Right lobe of liver (tissue), 6 donors: ENCODE results near the gene PBOV1. TPM values are rescaled to one million over a fixed set of nuclear protein-coding genes. Genes with fewer than 3 reads are reported as not detected.

Source experiments
- ATAC-seq, 4 donors: fragments of 200-7000 bp; cut with Tn5 transposase; one replicate each; pipeline ENCODE4 v1.9.1; 2020; ENCODE audit warnings: mild to moderate bottlenecking in 4 of 4, moderate library complexity in 4 of 4
- DNase-seq, 3 donors: peaks; one replicate each; pipeline ENCODE4 v3.0.0-alpha.2; 2020
- H3K27ac ChIP-seq, 3 donors: fragments of 200-600 bp; one replicate each; pipeline ENCODE4 v1.8.0; 2022
- H3K27me3 ChIP-seq, 2 donors: fragments of 200-600 bp; one replicate each; pipeline ENCODE4 v1.8.0; 2022
- H3K36me3 ChIP-seq, 4 donors: fragments of 200-600 bp; sonication (generic) in 1 of 4; one replicate each; pipeline versions ENCODE4 v1.5.1 to v1.8.0; 2017 to 2022; ENCODE audit warnings: control low read depth in 1 of 4
- H3K4me1 ChIP-seq, 4 donors: fragments of 200-600 bp; sonication (generic) in 1 of 4; one replicate each; pipeline versions ENCODE4 v1.5.1 to v1.8.0; 2017 to 2022; ENCODE audit warnings: control low read depth in 1 of 4
- H3K4me3 ChIP-seq, 3 donors: fragments of 200-600 bp; one replicate each; pipeline ENCODE4 v1.8.0; 2022
- H3K9me3 ChIP-seq, 4 donors: fragments of 200-600 bp; sonication (generic) in 1 of 4; one replicate each; pipeline versions ENCODE4 v1.5.1 to v1.8.0; 2017 to 2022; ENCODE audit warnings: control low read depth in 1 of 4
- POLR2A ChIP-seq: fragments of 450-650 bp; IDR thresholded peaks from one replicate; pipeline ENCODE4 v1.6.1; 2017; ENCODE audit warnings: antibody characterized with exemption, mild to moderate bottlenecking
- WGBS: methylation state at CpG from one replicate; pipeline ENCODE4 v1.1.6; 2018; ENCODE audit warnings: low coverage, low lambda C conversion rate; ENCODE audit not compliant: insufficient coverage; ENCODE audit errors: missing lambda C conversion rate; 5-methylcytosine and 5-hydroxymethylcytosine counted together
- intact Hi-C, 2 donors: fragments of 100-400 bp; cut with DNase I; formaldehyde crosslinking; loops; one replicate each; pipeline versions ENCODE4 v1.11.2 to v1.14.1; 2022
- total RNA-seq, 6 experiments: library from RNA; depleted of rRNA in 2 of 6; stranded (reverse); fragments of >200 nt in 2 of 6; fragmentation: NEBNext Ultra II Directional in 3 of 6; extraction: Animal tissue kit (Norgen Biotek cat#: 25700) in 3 of 6; gene quantifications; one replicate each; pipeline versions ENCODE4 v1.1.0 to v1.2.4, GENCODE V29; 2016 to 2023
- TF ChIP-seq, protein P1 (sequence below), 4 donors: fragments of 200-600 bp in 3 of 4; fragments of 450-650 bp in 1 of 4; IDR thresholded peaks; one replicate each; pipeline versions ENCODE4 v1.5.1 to v1.8.0; 2016 to 2022; ENCODE audit warnings: antibody characterized with exemption in 4 of 4, mild to moderate bottlenecking in 2 of 4
- donor health status: DM: no; HTN: yes; CAD: no.
- donor health status: DM: no; HTN: no; CAD: no.
- donor health status: DM: no; HTN: no; CAD: no.
- donor health status: DM: no; HTN: yes; CAD: no.
- donor health status: DM: no; HTN: yes; CAD: no.

Gene PBOV1
- total RNA-seq, 6 experiments from 2014 or later = not detected

DNA sequence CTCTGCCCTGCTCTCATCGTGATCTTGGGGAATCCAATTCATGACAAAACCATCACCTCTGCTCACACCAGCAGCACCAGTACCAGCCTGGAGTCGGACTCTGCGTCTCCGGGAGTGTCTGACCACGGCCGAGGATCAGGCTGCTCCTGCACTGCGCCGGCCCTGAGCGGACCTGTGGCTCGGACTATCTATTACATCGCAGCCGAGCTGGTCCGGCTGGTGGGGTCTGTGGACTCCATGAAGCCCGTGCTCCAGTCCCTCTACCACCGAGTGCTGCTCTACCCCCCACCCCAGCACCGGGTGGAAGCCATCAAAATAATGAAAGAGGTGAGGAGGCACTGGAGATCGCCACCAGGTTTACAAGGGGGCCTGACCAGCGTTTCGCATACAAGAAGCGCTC, 37.2 kb upstream of the PBOV1 start:
- Histone ChIP-seq H3K27ac (no peak overlapping the region), H3K9me3 (no peaks in the 10 kb centered on the region), H3K27me3 (no peaks in the 10 kb centered on the region), H3K36me3 (no peaks in the 10 kb centered on the region), H3K4me1 (peaks cover 0 to 27% (median 4%) of the 10 kb centered on the region in 4 donors), H3K4me3 (no peak overlapping the region)
- intact Hi-C loops = no loop called here
- ATAC-seq (peak in 1 of 4 donors; percentile 30), DNase-seq (no peak)
- no peak for TF ChIP-seq POLR2A
- TF ChIP-seq, protein P1, sequence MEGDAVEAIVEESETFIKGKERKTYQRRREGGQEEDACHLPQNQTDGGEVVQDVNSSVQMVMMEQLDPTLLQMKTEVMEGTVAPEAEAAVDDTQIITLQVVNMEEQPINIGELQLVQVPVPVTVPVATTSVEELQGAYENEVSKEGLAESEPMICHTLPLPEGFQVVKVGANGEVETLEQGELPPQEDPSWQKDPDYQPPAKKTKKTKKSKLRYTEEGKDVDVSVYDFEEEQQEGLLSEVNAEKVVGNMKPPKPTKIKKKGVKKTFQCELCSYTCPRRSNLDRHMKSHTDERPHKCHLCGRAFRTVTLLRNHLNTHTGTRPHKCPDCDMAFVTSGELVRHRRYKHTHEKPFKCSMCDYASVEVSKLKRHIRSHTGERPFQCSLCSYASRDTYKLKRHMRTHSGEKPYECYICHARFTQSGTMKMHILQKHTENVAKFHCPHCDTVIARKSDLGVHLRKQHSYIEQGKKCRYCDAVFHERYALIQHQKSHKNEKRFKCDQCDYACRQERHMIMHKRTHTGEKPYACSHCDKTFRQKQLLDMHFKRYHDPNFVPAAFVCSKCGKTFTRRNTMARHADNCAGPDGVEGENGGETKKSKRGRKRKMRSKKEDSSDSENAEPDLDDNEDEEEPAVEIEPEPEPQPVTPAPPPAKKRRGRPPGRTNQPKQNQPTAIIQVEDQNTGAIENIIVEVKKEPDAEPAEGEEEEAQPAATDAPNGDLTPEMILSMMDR (IDR thresholded peaks at IDR 0.05) = no peak
- 91% methylated on average over 9 of the region's 20 CpGs for WGBS

DNA sequence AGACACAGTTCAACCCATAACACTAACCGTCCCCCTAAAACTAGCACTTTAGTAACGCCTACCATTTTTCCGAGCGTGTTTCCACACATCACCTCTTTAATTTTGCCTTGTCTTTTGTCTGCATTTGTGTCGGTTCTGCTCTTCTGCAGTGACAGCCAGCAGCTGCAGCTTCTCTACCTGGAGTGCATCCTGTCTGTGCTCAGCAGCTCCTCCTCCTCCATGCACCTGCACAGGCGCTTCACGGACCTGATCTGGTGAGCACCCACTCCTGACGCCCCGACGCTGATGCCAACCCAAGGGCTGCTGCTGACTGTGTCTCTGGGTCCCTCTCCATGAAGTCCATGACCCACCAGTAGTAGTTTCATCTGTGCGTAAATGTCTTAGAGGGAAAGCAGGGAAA, 35.4 kb upstream of the PBOV1 start:
- 94% methylated on average over 7 of the region's 11 CpGs for WGBS
- intact Hi-C loops = no loop called here
- Histone ChIP-seq H3K4me3 (no peak overlapping the region), H3K36me3 (no peaks in the 10 kb centered on the region), H3K27ac (no peak overlapping the region), H3K4me1 (peaks cover 0 to 22% (median 4%) of the 10 kb centered on the region in 4 donors), H3K9me3 (no peaks in the 10 kb centered on the region), H3K27me3 (no peaks in the 10 kb centered on the region)
- no peak for ATAC-seq
- TF ChIP-seq POLR2A = no peak
- TF ChIP-seq, protein P1 (IDR thresholded peaks at IDR 0.05) = no peak
- DNase-seq = no peak

DNA sequence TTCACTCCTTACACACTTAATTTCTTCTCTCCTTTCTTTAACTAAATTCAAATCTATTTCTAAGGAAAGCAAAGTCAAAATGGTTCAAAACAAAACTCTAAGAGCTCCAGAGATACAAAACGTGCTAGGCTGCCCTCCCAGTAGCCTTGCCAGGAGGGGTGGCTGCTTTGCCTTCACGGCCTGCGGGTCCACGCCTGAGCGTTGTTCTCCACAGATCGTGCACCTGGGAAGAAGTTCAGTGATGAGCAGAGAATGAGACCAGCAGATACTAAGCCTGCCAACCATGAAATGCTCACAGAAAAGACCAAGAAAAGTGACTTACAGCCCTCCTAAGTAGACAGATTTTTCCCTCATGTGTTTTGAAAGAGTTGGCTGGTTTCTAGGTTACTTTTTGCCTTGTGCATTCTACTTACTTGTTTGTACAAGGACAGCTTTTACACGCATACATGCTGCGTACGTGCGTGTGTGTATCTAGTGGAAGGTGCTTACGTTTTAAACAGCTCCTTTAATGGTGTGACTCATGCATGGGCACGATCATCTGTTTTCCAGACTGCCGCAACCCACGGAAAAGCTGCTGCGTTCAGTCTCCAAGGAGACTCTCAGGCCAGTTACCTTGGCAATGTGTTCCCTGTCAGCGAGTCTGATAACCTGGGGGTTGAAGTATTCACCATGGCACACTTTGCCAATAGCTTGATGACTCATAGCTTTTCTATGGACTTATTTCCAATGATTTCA, 32.4 kb upstream of the PBOV1 start:
- H3K36me3 ChIP-seq = no peaks in the 10 kb centered on the region

DNA sequence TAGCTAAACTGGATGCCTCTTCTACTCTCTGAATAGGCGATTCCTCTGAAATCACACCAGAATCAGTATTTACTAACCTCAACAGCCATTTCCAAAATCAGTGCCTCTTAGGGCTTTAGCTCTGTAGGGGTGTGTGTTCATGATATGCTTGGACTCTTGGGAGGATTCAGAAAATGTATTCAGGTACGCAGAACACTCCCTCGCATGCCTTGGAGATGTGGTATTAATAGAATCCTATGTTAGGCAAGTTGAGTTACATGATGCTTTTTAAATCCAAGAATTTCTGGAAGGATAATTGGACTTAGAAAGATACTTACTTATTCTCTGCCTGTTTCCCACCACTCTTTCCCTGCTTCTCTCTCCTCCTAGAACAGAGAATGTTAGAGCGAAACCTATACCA, 31.8 kb upstream of the PBOV1 start:
- WGBS = 89% methylated on average over 4 of the region's 4 CpGs
- H3K27ac ChIP-seq = no peak overlapping the region
- DNase-seq = no peak
- no peaks in the 10 kb centered on the region for H3K9me3 ChIP-seq
- no peaks in the 10 kb centered on the region for H3K4me1 ChIP-seq
- no peak for ATAC-seq
- no peaks in the 10 kb centered on the region for H3K36me3 ChIP-seq
- TF ChIP-seq POLR2A = no peak
- TF ChIP-seq, protein P1 (IDR thresholded peaks at IDR 0.05) = no peak
- intact Hi-C loops = no loop called here
- H3K4me3 ChIP-seq = no peak overlapping the region
- H3K27me3 ChIP-seq = no peaks in the 10 kb centered on the region

More for the DNA sequence above, 32.4 kb upstream of the PBOV1 start:
- WGBS = 80% methylated on average over 12 of the region's 16 CpGs
- Histone ChIP-seq H3K9me3 (no peaks in the 10 kb centered on the region), H3K4me1 (no peaks in the 10 kb centered on the region), H3K27me3 (no peaks in the 10 kb centered on the region), H3K27ac (no peak overlapping the region), H3K4me3 (no peak overlapping the region)
- DNase-seq (no peak), ATAC-seq (peak in 1 of 4 donors; percentile 54)
- intact Hi-C loops = no loop called here
- no peak for TF ChIP-seq POLR2A
- TF ChIP-seq, protein P1 (IDR thresholded peaks at IDR 0.05) = no peak
